CD4-positive, alpha-beta T cell treated with Interleukin-2 at 100 ng/mL for 4 hours (primary cell): ENCODE data around the gene ARHGAP28.

ENCODE experiments used
- DNase-seq: peaks from one replicate; pipeline ENCODE4 v3.0.0-alpha.2; 2020; ENCODE audit warnings: low spot score

The ARHGAP28 gene

DNA sequence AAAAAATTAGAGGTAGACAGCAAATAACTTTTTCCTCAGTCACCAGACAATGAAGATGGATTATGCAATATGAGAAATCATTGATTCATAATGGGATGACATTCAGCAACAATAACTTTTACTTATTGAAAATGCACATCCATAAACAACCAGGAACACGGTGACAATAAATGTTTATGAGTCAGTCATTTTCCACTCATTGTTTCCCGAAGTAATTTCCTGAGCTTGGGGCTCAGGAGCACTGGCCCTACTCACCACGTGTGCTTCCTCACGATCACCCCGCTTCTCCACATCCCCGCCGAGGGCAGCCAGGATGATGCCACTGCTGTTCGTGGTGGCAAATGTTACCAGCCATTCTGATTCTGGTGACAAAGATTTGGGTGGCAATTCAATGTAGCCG, 231.8 kb downstream of the ARHGAP28 start:
- no peak for DNase-seq

DNA sequence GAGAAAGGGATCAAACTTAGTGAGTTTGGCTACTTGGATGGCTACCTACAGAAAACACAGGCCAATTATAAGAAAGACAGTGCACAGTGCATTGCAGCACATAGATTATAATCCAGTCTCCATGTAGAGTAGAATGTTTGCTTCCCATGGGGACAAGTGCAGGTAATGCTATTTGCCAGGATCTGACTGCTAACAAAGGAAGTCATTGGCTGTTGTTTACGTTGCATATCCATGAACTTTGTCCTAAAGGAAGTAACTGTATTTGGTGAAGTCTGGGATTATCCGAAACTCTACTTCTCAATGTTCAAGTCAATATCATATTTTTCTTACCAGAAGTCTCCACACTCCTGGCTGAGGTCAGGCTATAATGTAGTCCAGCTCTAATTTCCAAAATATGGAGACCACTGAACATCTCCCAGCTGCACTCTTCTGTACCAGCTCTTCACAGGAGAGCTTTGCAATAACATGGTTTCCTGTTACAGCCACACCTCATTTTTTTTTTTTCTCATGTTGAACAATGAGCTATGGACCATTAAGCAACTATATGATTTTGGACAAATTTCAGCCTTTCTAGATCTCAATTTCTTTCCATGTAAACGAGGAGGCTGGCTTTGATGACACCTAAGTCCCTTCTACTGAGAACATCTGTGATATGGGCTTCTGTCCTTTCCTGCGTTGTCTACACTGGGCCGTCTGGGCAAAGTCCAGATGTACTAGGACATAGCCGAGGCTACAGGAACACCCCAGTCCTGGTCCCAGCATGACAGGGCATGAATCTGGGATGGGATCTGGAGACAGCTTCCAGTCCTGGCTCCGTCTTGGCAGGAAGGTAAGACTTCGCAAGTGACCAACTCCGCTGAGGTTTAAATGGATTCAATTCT, 233.3 kb downstream of the ARHGAP28 start:
- no peak for DNase-seq

DNA sequence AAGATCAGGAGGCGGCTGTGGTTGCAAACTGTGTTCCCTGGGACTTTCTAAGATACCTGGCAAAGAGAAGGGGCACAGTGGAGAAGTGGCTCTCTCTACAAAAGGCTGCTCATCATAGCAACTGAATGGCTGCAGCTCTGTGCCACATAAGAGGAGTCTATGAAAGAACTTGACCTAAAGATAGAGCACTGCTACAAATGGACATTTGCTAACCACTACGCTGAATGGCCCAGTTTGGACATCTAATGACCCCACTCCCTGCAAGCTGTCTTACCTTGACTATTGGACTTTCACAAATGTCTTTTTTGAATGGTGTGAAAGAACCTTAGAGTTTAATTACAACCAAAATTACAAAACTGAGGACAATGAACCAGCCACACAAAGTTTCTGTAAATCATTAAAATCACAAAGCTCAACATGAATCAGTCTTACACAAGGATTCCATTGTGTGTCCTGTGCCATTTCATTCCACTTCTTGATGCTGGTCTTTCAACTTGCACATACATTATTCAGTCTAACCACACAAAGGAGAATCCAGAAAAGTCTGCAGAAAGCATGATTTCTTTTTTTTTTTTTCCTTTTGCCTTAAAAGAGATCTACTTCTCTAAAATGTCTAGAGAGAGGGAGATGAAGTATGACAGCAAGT, 234.1 kb downstream of the ARHGAP28 start:
- no peak for DNase-seq
